Measurements from ENCODE around the gene NEUROD6. TPM values are rescaled to one million over a fixed set of nuclear protein-coding genes. Genes with fewer than 3 reads are reported as not detected.

The NEUROD6 gene
- total and polyA plus RNA-seq, 2 donors (not counting 3 experiments of a cell fraction or from before 2014, with no cell fraction given): not detected

DNA sequence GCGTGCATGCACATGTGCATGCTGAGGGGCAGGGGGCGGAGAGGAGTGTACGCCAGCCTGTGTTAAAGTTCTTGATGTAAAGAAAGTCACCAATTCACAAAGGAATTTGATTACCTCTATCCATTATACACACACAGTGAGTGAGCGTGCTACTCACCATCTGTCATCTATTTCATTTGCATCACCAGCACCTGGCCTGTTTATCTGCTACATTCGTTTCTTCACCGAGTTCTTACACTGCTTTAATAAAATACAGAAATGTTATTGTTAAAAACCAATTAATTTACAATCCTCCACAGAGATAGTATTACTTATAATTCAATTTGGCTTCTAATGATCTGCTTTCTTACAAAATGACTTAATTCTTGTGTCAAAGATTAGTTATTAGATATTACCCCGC is 32.6 kb downstream of the NEUROD6 start:
- Histone ChIP-seq H3K27ac (ENCODE audit: insufficient read depth, low read depth, low read length) (no peak overlapping the region), H3K4me3 (replicated peaks in 1 of 3; ENCODE audit: insufficient read depth in 1 of 3, low read depth in 1 of 3, low read length in 3 of 3) (no peak overlapping the region), H3K4me2 (ENCODE audit: insufficient read depth, low read length) (no peak overlapping the region), H3K9me3 (replicated peaks; ENCODE audit: control insufficient read depth, insufficient read depth, low read length) (no peaks in the 10 kb centered on the region), H3K79me2 (ENCODE audit: control insufficient read depth, insufficient read depth, low read length) (no peaks in the 10 kb centered on the region), H3K9me1 (replicated peaks; ENCODE audit: control insufficient read depth, extremely low read depth, insufficient read depth, low read length) (no peaks in the 10 kb centered on the region), H4K20me1 (replicated peaks; ENCODE audit: control insufficient read depth, extremely low read depth, insufficient read depth, low read length) (no peaks in the 10 kb centered on the region), H3K4me1 (ENCODE audit: control insufficient read depth, extremely low read depth, insufficient read depth, low read length) (no peaks in the 10 kb centered on the region), H3K9ac (replicated peaks; ENCODE audit: extremely low read depth, insufficient read depth, low read length) (no peak overlapping the region), H2AFZ (ENCODE audit: low read depth, low read length) (no peak overlapping the region), H3K36me3 (ENCODE audit: control insufficient read depth in 2 of 2, extremely low read depth in 1 of 2, insufficient read depth in 2 of 2, low read length in 2 of 2) (no peaks in the 10 kb centered on the region), H3K27me3 (ENCODE audit: control insufficient read depth in 2 of 2, insufficient read depth in 2 of 2, low read length in 2 of 2) (no peaks in the 10 kb centered on the region)
- FAIRE-seq (no peak), DNase-seq (ENCODE audit: low read depth, low spot score) (no peak)
- intact Hi-C loops (cut with micrococcal nuclease) (no loop called here), dilution Hi-C loops (cut with MboI; ENCODE audit: extremely low pct_ligation_motif_present, low sequenced_read_pairs) (no loop called here)
- TF ChIP-seq POLR2AphosphoS5 (IDR thresholded peaks at IDR 0.05; ENCODE audit: insufficient read depth, low read depth, low read length) (no peak), JUN (IDR thresholded peaks at IDR 0.05; ENCODE audit: borderline replicate concordance, insufficient read depth, insufficient read length, low read depth) (no peak), FOS (IDR thresholded peaks at IDR 0.05; ENCODE audit: borderline replicate concordance, insufficient read depth, low read length) (no peak), EZH2 (IDR thresholded peaks at IDR 0.05; ENCODE audit: borderline replicate concordance, low read depth, low read length, severe bottlenecking) (no peak), POLR2A (IDR thresholded peaks at IDR 0.05; ENCODE audit: low read depth, low read length) (no peak), GATA2 (IDR thresholded peaks at IDR 0.05; ENCODE audit: insufficient read depth, insufficient read length, low read depth, low read length) (no peak)
- TF ChIP-seq, protein P1, sequence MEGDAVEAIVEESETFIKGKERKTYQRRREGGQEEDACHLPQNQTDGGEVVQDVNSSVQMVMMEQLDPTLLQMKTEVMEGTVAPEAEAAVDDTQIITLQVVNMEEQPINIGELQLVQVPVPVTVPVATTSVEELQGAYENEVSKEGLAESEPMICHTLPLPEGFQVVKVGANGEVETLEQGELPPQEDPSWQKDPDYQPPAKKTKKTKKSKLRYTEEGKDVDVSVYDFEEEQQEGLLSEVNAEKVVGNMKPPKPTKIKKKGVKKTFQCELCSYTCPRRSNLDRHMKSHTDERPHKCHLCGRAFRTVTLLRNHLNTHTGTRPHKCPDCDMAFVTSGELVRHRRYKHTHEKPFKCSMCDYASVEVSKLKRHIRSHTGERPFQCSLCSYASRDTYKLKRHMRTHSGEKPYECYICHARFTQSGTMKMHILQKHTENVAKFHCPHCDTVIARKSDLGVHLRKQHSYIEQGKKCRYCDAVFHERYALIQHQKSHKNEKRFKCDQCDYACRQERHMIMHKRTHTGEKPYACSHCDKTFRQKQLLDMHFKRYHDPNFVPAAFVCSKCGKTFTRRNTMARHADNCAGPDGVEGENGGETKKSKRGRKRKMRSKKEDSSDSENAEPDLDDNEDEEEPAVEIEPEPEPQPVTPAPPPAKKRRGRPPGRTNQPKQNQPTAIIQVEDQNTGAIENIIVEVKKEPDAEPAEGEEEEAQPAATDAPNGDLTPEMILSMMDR (IDR thresholded peaks at IDR 0.05; ENCODE audit: extremely low read depth in 1 of 2, insufficient read depth in 1 of 2, low read depth in 1 of 2, low read length in 2 of 2): no peak
- TF ChIP-seq, protein P2, sequence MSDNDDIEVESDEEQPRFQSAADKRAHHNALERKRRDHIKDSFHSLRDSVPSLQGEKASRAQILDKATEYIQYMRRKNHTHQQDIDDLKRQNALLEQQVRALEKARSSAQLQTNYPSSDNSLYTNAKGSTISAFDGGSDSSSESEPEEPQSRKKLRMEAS (IDR thresholded peaks at IDR 0.05; ENCODE audit: insufficient read depth, insufficient read length): no peak
- ChIA-PET CTCF (no interaction called here), POLR2A (no interaction called here)
- BruUV-seq (replicated peaks): no TSS peak

Measured in endothelial cell of umbilical vein (primary cell).